Thoracic aorta (tissue), 2 donors: ENCODE data around the gene SYK. TPM values are rescaled to one million over a fixed set of nuclear protein-coding genes. Genes with fewer than 3 reads are reported as not detected.
"Not testable (repeated sequence)": the region's sequence is repeated elsewhere in the genome, so short reads cannot be mapped to it uniquely, and the experiment has no call there.

ENCODE experiments used
- ATAC-seq: fragments of 150-250 bp; one replicate; pipeline ENCODE4 v1.8.0; 2017; ENCODE audit warnings: low read depth; ENCODE audit not compliant: insufficient number of reproducible peaks, low FRiP score
- DNase-seq: peaks from one replicate; pipeline ENCODE4 v3.0.0-alpha.2; 2020; ENCODE audit warnings: low spot score
- H3K27ac ChIP-seq, 2 donors: fragments of 200-600 bp; sonication (generic); 1 replicate in 1 of 2; 2 replicates in 1 of 2; pipeline ENCODE4 v1.5.1; 2016; ENCODE audit warnings: mild to moderate bottlenecking in 2 of 2, moderate library complexity in 2 of 2
- H3K27me3 ChIP-seq: fragments of 200-600 bp; sonication (generic); replicated peaks from 2 replicates; pipeline ENCODE4 v1.6.0; 2016; ENCODE audit warnings: mild to moderate bottlenecking; ENCODE audit not compliant: insufficient read depth
- H3K36me3 ChIP-seq: fragments of 200-600 bp; sonication (generic); one replicate; pipeline ENCODE4 v1.5.1; 2016
- H3K4me1 ChIP-seq, 2 donors: fragments of 200-600 bp; sonication (generic); 1 replicate in 1 of 2; 2 replicates in 1 of 2; pipeline versions ENCODE4 v1.5.1 to v1.6.0; 2016; ENCODE audit warnings: low read depth in 2 of 2, mild to moderate bottlenecking in 1 of 2; ENCODE audit not compliant: control insufficient read depth in 1 of 2
- H3K4me3 ChIP-seq: fragments of 200-600 bp; sonication (generic); 2 replicates; pipeline ENCODE4 v1.5.1; 2016; ENCODE audit warnings: mild to moderate bottlenecking
- H3K9me3 ChIP-seq: fragments of 200-600 bp; sonication (generic); 2 replicates; pipeline ENCODE4 v1.5.1; 2016
- total RNA-seq, 2 donors: library from RNA; depleted of rRNA; stranded (reverse); fragments of >200 nt; gene quantifications; one replicate each; pipeline versions ENCODE4 v1.1.0 to v1.2.3, GENCODE V29; 2016
- TF ChIP-seq, protein P1 (sequence below): fragments of 200-600 bp; sonication (generic); IDR thresholded peaks from one replicate; pipeline ENCODE4 v1.5.1; 2019; ENCODE audit warnings: antibody characterized with exemption

SYK gene
- total RNA-seq, 2 donors from 2014 or later: 18.1 to 23.3 TPM

DNA sequence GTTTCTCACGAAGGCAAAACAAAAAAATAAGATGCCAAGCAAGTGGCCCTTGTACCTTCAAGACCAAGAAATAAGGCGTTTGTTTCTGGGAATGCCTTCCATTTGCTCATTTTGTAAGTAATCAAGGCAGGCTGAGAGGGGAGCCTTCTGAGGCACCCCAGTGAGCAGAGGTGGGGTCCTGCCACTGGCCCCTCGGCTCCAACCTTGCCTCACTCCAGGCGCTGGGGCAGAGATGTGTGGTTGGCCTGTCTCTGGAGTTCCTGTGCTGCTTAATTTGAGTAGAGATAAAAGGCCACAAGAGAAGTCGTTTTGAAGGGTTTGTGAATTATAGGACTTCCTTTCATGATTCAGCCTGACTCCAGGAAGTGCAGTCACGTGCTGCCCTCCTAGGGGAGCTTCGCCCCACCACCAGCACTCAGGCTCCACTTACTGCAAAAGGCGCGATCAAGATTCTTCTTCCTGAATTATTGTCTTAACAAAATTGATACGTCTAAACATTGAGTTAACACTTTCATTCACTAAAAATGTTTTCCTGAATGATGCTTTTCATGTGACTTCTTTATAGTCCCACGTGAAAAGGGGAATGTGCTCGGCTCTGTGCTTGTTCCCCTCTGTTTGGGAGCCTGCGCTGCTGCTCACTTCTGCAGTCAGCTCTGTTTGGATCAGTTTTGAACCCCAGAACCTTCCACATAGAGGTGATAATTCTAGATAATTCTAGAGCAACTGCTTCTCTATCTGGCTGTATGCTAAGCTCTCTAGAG, 13.7 kb downstream of the SYK start:
- Histone ChIP-seq H3K36me3 (no peaks in the 10 kb centered on the region), H3K9me3 (no peaks in the 10 kb centered on the region), H3K4me3 (no peak overlapping the region), H3K4me1 (no peaks in the 10 kb centered on the region), H3K27ac (no peak overlapping the region), H3K27me3 (no peaks in the 10 kb centered on the region)
- DNase-seq (no peak), ATAC-seq (no peak)
- TF ChIP-seq, protein P1, sequence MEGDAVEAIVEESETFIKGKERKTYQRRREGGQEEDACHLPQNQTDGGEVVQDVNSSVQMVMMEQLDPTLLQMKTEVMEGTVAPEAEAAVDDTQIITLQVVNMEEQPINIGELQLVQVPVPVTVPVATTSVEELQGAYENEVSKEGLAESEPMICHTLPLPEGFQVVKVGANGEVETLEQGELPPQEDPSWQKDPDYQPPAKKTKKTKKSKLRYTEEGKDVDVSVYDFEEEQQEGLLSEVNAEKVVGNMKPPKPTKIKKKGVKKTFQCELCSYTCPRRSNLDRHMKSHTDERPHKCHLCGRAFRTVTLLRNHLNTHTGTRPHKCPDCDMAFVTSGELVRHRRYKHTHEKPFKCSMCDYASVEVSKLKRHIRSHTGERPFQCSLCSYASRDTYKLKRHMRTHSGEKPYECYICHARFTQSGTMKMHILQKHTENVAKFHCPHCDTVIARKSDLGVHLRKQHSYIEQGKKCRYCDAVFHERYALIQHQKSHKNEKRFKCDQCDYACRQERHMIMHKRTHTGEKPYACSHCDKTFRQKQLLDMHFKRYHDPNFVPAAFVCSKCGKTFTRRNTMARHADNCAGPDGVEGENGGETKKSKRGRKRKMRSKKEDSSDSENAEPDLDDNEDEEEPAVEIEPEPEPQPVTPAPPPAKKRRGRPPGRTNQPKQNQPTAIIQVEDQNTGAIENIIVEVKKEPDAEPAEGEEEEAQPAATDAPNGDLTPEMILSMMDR: no peak

DNA sequence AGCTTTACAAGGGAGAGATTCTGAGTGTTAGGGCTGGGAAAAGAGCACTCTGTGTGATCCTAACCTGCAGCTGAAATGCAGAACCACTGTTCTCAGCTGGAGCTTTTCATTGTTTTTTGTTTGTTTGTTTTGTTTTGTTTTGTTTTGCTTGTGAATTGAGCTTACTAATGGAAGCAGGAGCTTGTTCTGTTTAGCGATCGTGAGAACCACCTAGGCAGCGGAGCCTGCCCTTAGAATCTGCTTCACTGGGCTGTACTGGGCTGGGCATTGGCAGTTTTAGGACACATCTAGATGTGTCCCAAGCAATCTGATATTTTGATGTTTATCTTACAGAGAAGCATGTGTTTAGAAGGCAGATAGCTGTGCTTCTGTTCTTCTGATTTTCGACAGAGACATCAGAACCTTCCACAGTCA, 14.3 kb downstream of the SYK start:
- Histone ChIP-seq H3K36me3 (no peaks in the 10 kb centered on the region), H3K4me3 (no peak overlapping the region), H3K4me1 (no peaks in the 10 kb centered on the region), H3K9me3 (no peaks in the 10 kb centered on the region), H3K27ac (no peak overlapping the region), H3K27me3 (no peaks in the 10 kb centered on the region)
- ATAC-seq: no peak
- no peak for DNase-seq
- TF ChIP-seq, protein P1: no peak

DNA sequence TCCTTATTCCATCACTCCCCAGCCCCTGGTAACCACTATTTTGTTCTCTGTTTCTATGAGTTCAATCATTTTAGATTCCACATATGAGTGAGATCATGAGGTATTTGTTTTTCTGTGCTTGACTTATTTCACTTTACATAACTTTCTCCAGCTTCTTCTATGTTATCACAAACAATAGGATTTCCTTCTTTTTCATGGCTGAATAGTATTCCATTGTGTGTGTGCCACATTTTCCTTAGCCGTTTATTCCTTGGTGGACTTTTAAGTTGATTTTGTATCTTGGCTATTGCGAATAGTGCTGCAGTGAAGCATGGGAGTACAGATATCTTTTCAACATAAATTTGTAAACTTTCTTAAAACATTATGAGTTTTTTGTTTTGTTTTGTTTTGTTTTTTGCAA, 15.1 kb downstream of the SYK start:
- Histone ChIP-seq H3K36me3 (no peaks in the 10 kb centered on the region), H3K27ac (no peak overlapping the region), H3K4me3 (no peak overlapping the region), H3K9me3 (no peaks in the 10 kb centered on the region), H3K27me3 (no peaks in the 10 kb centered on the region), H3K4me1 (no peaks in the 10 kb centered on the region)
- TF ChIP-seq, protein P1: no peak
- DNase-seq (no peak), ATAC-seq (no peak)

DNA sequence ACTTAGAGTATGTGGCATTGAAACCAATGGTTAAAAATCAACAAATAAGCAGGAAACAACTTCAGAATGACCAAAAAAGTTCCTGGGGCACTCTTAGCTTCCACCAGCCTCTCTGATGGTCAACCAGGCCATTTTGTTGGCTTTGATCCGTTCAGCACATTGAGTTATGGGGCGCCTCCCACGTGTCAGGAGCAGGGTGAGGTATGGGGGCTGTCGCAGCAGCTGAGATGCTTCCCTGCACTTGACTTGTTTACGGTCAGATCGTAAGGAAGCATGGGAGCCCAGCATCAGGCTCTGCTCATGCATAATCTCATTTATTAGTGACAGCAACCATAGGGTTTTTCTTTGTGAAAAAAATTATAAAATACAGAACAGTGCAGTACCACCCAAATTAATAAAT, 16.7 kb downstream of the SYK start:
- H3K27ac ChIP-seq: no peak overlapping the region
- no peak overlapping the region for H3K4me3 ChIP-seq
- no peak for ATAC-seq
- DNase-seq: no peak
- TF ChIP-seq, protein P1: no peak
- H3K36me3 ChIP-seq: no peaks in the 10 kb centered on the region
- H3K9me3 ChIP-seq: no peaks in the 10 kb centered on the region
- no peaks in the 10 kb centered on the region for H3K27me3 ChIP-seq
- H3K4me1 ChIP-seq: no peaks in the 10 kb centered on the region

DNA sequence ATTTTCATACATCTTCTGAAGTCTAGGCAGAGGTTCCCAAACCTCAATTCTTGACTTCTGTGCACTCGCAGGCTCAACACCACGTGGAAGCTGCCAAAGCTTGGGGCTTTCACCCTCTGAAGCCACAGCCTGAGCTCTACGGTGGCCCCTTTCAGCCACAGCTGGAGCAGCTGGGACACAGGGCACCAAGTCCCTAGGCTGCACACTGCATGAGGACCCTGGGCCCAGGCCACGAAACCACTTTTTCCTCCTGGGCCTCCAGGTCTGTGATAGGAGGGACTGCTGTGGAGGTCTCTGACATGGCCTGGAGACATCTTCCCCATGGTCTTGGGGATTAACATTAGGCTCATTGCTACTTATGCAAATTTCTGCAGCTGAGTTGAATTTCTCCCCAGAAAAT, 18.8 kb downstream of the SYK start:
- not testable (repeated sequence) for H3K4me3 ChIP-seq, H3K36me3 ChIP-seq, H3K9me3 ChIP-seq, DNase-seq, H3K27me3 ChIP-seq, ATAC-seq, H3K27ac ChIP-seq, H3K4me1 ChIP-seq

DNA sequence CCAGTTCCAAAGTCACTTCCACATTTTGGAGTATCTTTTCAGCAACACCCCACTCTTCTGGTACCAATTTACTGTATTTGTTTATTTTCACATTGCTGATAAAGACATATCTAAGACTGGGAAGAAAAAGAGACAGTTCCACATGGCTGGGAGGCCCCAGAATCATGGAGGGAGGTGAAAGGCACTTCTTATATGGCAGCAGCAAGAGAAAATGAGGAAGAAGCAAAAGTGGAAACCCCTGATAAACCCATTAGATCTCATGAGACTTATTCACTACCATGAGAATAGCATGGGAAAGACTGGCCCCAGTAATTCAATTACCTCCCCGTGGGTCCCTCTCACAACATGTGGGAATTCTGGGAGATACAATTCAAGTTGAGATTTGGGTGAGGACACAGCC, 19.6 kb downstream of the SYK start:
- ATAC-seq, DNase-seq, H3K9me3 ChIP-seq, H3K4me1 ChIP-seq, H3K36me3 ChIP-seq, H3K27ac ChIP-seq, H3K4me3 ChIP-seq, H3K27me3 ChIP-seq: not testable (repeated sequence)
